GM12874 (cell line): ENCODE results near the gene SKAP2.

Experiments
- CTCF ChIP-seq: IDR thresholded peaks from 2 replicates; pipeline ENCODE4 v1.5.1; 2011; ENCODE audit warnings: low read depth, mild to moderate bottlenecking, control low read depth, low read length, moderate library complexity; ENCODE audit not compliant: insufficient read depth

The SKAP2 gene

GRCh38 chr7:26662646-26663045 is 201.7 kb downstream of the SKAP2 start:
- no peak for TF ChIP-seq CTCF

- TF ChIP-seq CTCF, result no peak
These were observed 205.3 kb downstream of the SKAP2 start for GRCh38 chr7:26659121-26659520.

- no peak for TF ChIP-seq CTCF
These were observed 205.9 kb downstream of the SKAP2 start for GRCh38 chr7:26658389-26659084.

- TF ChIP-seq CTCF, result no peak
These were observed 206.6 kb downstream of the SKAP2 start for GRCh38 chr7:26657686-26658388.

GRCh38 chr7:26657206-26657641 is 207.2 kb downstream of the SKAP2 start:
- TF ChIP-seq CTCF, result no peak

GRCh38 chr7:26656735-26657134 is 207.7 kb downstream of the SKAP2 start:
- no peak for TF ChIP-seq CTCF

GRCh38 chr7:26655781-26656180 is 208.6 kb downstream of the SKAP2 start:
- no peak for TF ChIP-seq CTCF
